IMR-90 (cell line): ENCODE data around the gene ZNF219. TPM values are rescaled to one million over a fixed set of nuclear protein-coding genes. Genes with fewer than 3 reads are reported as not detected.
A peak's percentile ranks its signal among the peaks of the same experiment; 100 is the strongest.

ENCODE experiments used
- ATAC-seq: fragments of 200-7000 bp; cut with Tn5 transposase; 2 replicates; pipeline ENCODE4 v1.9.1; 2020; ENCODE audit warnings: low read depth, mild to moderate bottlenecking, moderate library complexity
- BruUV-seq: library from RNA; stranded (reverse); fragments of 400-500 nt; replicated peaks from 2 replicates; lab custom pipeline; 2021; lab: Mats Ljungman, UMichigan
- CTCF ChIA-PET: fragments of 300-600 bp; formaldehyde crosslinking; extraction: SDS; loops from one replicate; lab custom pipeline; 2021; ENCODE audit warnings: antibody characterized with exemption; lab: Yijun Ruan, JAX
- POLR2A ChIA-PET: fragments of 300-600 bp; sonication (Branson Sonifier 250); formaldehyde crosslinking; loops from one replicate; lab custom pipeline; 2022; ENCODE audit warnings: antibody characterized with exemption; ENCODE audit not compliant: unreplicated experiment; lab: Charles Lee
- DNase-seq: peaks from one replicate; pipeline ENCODE4 v3.0.0; 2013
- H2AFZ ChIP-seq: replicated peaks from 2 replicates; pipeline ENCODE3; 2013; ENCODE audit warnings: low read length, mild to moderate bottlenecking; ENCODE audit not compliant: poor library complexity
- H2AK5ac ChIP-seq: 2 replicates; pipeline ENCODE4 v1.6.1; 2013; ENCODE audit warnings: low read depth, low read length, inconsistent platforms
- H2AK9ac ChIP-seq: replicated peaks from 2 replicates; pipeline ENCODE3; 2013; ENCODE audit warnings: mild to moderate bottlenecking, low read depth, low read length, moderate library complexity; ENCODE audit not compliant: poor library complexity
- H2BK120ac ChIP-seq: 2 replicates; pipeline ENCODE4 v1.6.1; 2013; ENCODE audit warnings: low read depth, low read length, inconsistent platforms
- H2BK15ac ChIP-seq: 3 replicates; pipeline ENCODE4 v1.6.1; 2013; ENCODE audit warnings: low read depth, low read length, inconsistent platforms
- H2BK20ac ChIP-seq: 2 replicates; pipeline ENCODE4 v1.6.1; 2013; ENCODE audit warnings: low read depth, mild to moderate bottlenecking, inconsistent platforms, low read length, moderate library complexity
- H2BK5ac ChIP-seq: 2 replicates; pipeline ENCODE4 v1.6.1; 2013; ENCODE audit warnings: mild to moderate bottlenecking, low read depth, low read length, inconsistent platforms; ENCODE audit not compliant: poor library complexity, severe bottlenecking
- H3K14ac ChIP-seq: replicated peaks from 2 replicates; pipeline ENCODE4 v1.6.1; 2013; ENCODE audit warnings: low read depth, low read length, inconsistent platforms
- H3K18ac ChIP-seq: 2 replicates; pipeline ENCODE4 v1.6.1; 2013; ENCODE audit warnings: low read depth, low read length, control low read depth
- H3K23ac ChIP-seq: 2 replicates; pipeline ENCODE4 v1.6.1; 2013; ENCODE audit warnings: low read depth, low read length, inconsistent platforms
- H3K27ac ChIP-seq: 2 replicates; pipeline ENCODE4 v1.5.1; 2013; ENCODE audit warnings: mild to moderate bottlenecking, control low read depth, low read length; ENCODE audit not compliant: insufficient read depth
- H3K27me3 ChIP-seq: 2 replicates; pipeline ENCODE4 v1.6.1; 2013; ENCODE audit warnings: low read length; ENCODE audit not compliant: control insufficient read depth, insufficient read depth
- H3K36me3 ChIP-seq: 2 replicates; pipeline ENCODE4 v1.6.1; 2013; ENCODE audit warnings: low read length, mixed read lengths; ENCODE audit not compliant: control insufficient read depth, insufficient read depth
- H3K4ac ChIP-seq: 2 replicates; pipeline ENCODE4 v1.6.1; 2013; ENCODE audit warnings: low read depth, low read length, inconsistent platforms
- H3K4me1 ChIP-seq: 2 replicates; pipeline ENCODE4 v1.6.1; 2013; ENCODE audit warnings: low read length, mixed read lengths; ENCODE audit not compliant: control insufficient read depth, insufficient read depth
- H3K4me2 ChIP-seq: 2 replicates; pipeline ENCODE4 v1.6.1; 2013; ENCODE audit warnings: low read depth, mild to moderate bottlenecking, control low read depth, low read length, moderate library complexity
- H3K4me3 ChIP-seq: 2 replicates; pipeline ENCODE4 v1.5.1; 2013; ENCODE audit warnings: low read depth, mild to moderate bottlenecking, control low read depth, low read length, moderate library complexity; ENCODE audit not compliant: insufficient read depth
- H3K56ac ChIP-seq: 2 replicates; pipeline ENCODE4 v1.6.1; 2013; ENCODE audit warnings: low read length, inconsistent platforms; ENCODE audit not compliant: insufficient read depth; ENCODE audit errors: extremely low read depth
- H3K79me1 ChIP-seq, 2 experiments: 2 replicates each; pipeline ENCODE4 v1.6.1; 2013; ENCODE audit warnings: low read length in 2 of 2, inconsistent platforms in 1 of 2, low read depth in 1 of 2
- H3K9ac ChIP-seq: 2 replicates; pipeline ENCODE4 v1.6.1; 2013; ENCODE audit warnings: low read depth, low read length, control low read depth
- H3K9me1 ChIP-seq: 2 replicates; pipeline ENCODE4 v1.6.1; 2013; ENCODE audit warnings: low read length, inconsistent platforms; ENCODE audit not compliant: insufficient read depth
- H3K9me3 ChIP-seq: 2 replicates; pipeline ENCODE4 v1.6.1; 2013; ENCODE audit warnings: low read length; ENCODE audit not compliant: control insufficient read depth, insufficient read depth
- H4K20me1 ChIP-seq: 2 replicates; pipeline ENCODE4 v1.6.1; 2013; ENCODE audit warnings: low read length, inconsistent platforms; ENCODE audit not compliant: insufficient read depth
- H4K5ac ChIP-seq: 2 replicates; pipeline ENCODE4 v1.6.1; 2013; ENCODE audit warnings: mild to moderate bottlenecking, low read depth, low read length, control low read depth
- H4K8ac ChIP-seq, 2 experiments: 2 replicates each; pipeline ENCODE4 v1.6.1; 2013; ENCODE audit warnings: low read depth in 2 of 2, low read length in 2 of 2, control low read depth in 1 of 2, inconsistent platforms in 1 of 2
- H4K91ac ChIP-seq: 2 replicates; pipeline ENCODE4 v1.6.1; 2013; ENCODE audit warnings: low read depth, low read length, inconsistent platforms; ENCODE audit not compliant: insufficient read depth
- BHLHE40 ChIP-seq: fragments of 150-350 bp; IDR thresholded peaks from 2 replicates; pipeline ENCODE4 v1.6.1; 2016; ENCODE audit warnings: mild to moderate bottlenecking, low read depth, low read length
- CEBPB ChIP-seq: IDR thresholded peaks from 2 replicates; pipeline ENCODE4 v1.6.1; 2012; ENCODE audit warnings: low read depth, low read length, improper control_type of control experiment
- CHD1 ChIP-seq: IDR thresholded peaks from 2 replicates; pipeline ENCODE4 v1.6.1; 2012; ENCODE audit warnings: low read depth, low read length, improper control_type of control experiment
- MAFK ChIP-seq: IDR thresholded peaks from 2 replicates; pipeline ENCODE4 v1.6.1; 2012; ENCODE audit warnings: low read depth, low read length, improper control_type of control experiment
- NFE2L2 ChIP-seq: fragments of 150-350 bp; IDR thresholded peaks from 2 replicates; pipeline ENCODE4 v1.6.1; 2016; ENCODE audit warnings: low read depth, mild to moderate bottlenecking, low read length
- RCOR1 ChIP-seq: IDR thresholded peaks from 2 replicates; pipeline ENCODE4 v1.6.1; 2012; ENCODE audit warnings: mild to moderate bottlenecking, low read length, improper control_type of control experiment; ENCODE audit not compliant: insufficient replicate concordance
- WGBS, 2 experiments: methylation state at CpG; one replicate each; pipeline versions ENCODE4 v1.1.5 to v1.1.7; 2013; ENCODE audit warnings: missing lambda C conversion rate in 2 of 2; ENCODE audit not compliant: insufficient read length in 1 of 2; ENCODE audit errors: extremely low coverage in 2 of 2; 5-methylcytosine and 5-hydroxymethylcytosine counted together
- dilution Hi-C: fragments of 300-500 bp; cut with HindIII; formaldehyde crosslinking; loops from one replicate; pipeline ENCODE4 v1.14.3; 2018; ENCODE audit warnings: low sequenced_read_pairs; ENCODE audit not compliant: unreplicated experiment
- in situ Hi-C: fragments of 300-500 bp; cut with MboI; formaldehyde crosslinking; loops from 3 replicates; pipeline ENCODE4 v1.14.3; 2019; ENCODE audit warnings: low sequenced_read_pairs, inconsistent platforms, mixed read lengths
- intact Hi-C: fragments of 100-400 bp; cut with micrococcal nuclease; formaldehyde crosslinking; loops from 2 replicates; pipeline ENCODE4 v1.10.0; 2022
- polyA plus RNA-seq, 3 experiments: library from polyadenylated mRNA; depleted of rRNA; stranded (reverse); fragments of >200 nt; gene quantifications; 2 replicates each; pipeline ENCODE4 v1.2.3, GENCODE V29; 2012; ENCODE audit warnings: low replicate concordance in 1 of 3
- total RNA-seq: library from RNA; depleted of rRNA; stranded (reverse); fragments of >200 nt; gene quantifications from 2 replicates; pipeline ENCODE4 v1.2.3, GENCODE V29; 2012

The ZNF219 gene
- total and polyA plus RNA-seq, 2 of the 4 experiments (the other 2 are of a cell fraction) = 0.90 to 3.8 TPM

- Histone ChIP-seq H3K9me1 (peaks cover 7% of the 10 kb centered on the region), H2AFZ (no peak overlapping the region), H3K27me3 (no peaks in the 10 kb centered on the region), H4K8ac (0 out of 4 replicates have a peak overlapping the region, but pooled peaks of 1 of the 2 experiments have one; percentile 22), H3K36me3 (peaks cover 67% of the 10 kb centered on the region), H3K14ac (no peak overlapping the region), H2BK20ac (no peak overlapping the region), H2BK5ac (peak overlapping the region; percentile 38), H3K27ac (no peak overlapping the region), H3K4me3 (no peak overlapping the region), H3K4me2 (no peak overlapping the region), H2BK120ac (no peak overlapping the region), H4K5ac (no peak overlapping the region), H3K9ac (no peak overlapping the region), H4K20me1 (peaks cover 6% of the 10 kb centered on the region), H3K18ac (no peak overlapping the region), H3K56ac (no peak overlapping the region), H3K9me3 (no peaks in the 10 kb centered on the region), H3K4me1 (peaks cover 26% of the 10 kb centered on the region), H3K79me1 (peaks cover 0 to 14% of the 10 kb centered on the region in 2 experiments; a peak in 2 of 4 replicates), H2AK5ac (no peak overlapping the region; the same call in 1 of the 2 replicates), H3K4ac (no peak overlapping the region), H3K23ac (no peak overlapping the region), H2BK15ac (no peak overlapping the region; the same call in 2 of the 3 replicates), H4K91ac (no peak overlapping the region), H2AK9ac (no peak overlapping the region)
- intact Hi-C loops (no loop called here), dilution Hi-C loops (no loop called here), in situ Hi-C loops (loop anchor here (25.0 kb wide), 2 partner anchors 621 to 746 kb away; partner anchors contain the start of genes APEX1, CCNB1IP1, OSGEP and PARP2)
- WGBS, 2 experiments = 93% methylated on average over 8 of the region's 11 CpGs; no CpG with 5 or more reads in 1 of the 2 experiments
- ChIA-PET CTCF (interaction anchor here (0.9 to 1.2 kb wide), 3 partner anchors 12 to 15 kb away, joined by 3 to 7 read pairs (median 4); no protein-coding TSS in a partner anchor), POLR2A (interaction anchor here (0.5 to 1.2 kb wide), 2 partner anchors 10 to 12 kb away, joined by 3 read pairs; no protein-coding TSS in a partner anchor)
- TF ChIP-seq NFE2L2 (no peak), BHLHE40 (no peak), CEBPB (no peak), RCOR1 (no peak), CHD1 (no peak), MAFK (no peak)
- BruUV-seq = no TSS peak
- no peak for ATAC-seq
- peak; percentile 23 for DNase-seq
Measured at GRCh38 chr14:21083565-21084325, 14.7 kb downstream of the ZNF219 start.
